Neuron (in vitro differentiated cells): ENCODE measurements around the gene NTPCR.
A peak's percentile ranks its signal among the peaks of the same experiment; 100 is the strongest.

ENCODE experiments used
- H2AFZ ChIP-seq: one replicate; pipeline ENCODE4 v1.6.1; 2013; ENCODE audit warnings: low read depth, mild to moderate bottlenecking, inconsistent platforms, low read length, moderate library complexity
- H3K27me3 ChIP-seq: one replicate; pipeline ENCODE4 v1.6.1; 2013; ENCODE audit warnings: low read length; ENCODE audit not compliant: insufficient read depth
- H3K36me3 ChIP-seq: one replicate; pipeline ENCODE4 v1.6.1; 2013; ENCODE audit warnings: low read length; ENCODE audit not compliant: insufficient read depth
- H3K4me1 ChIP-seq: one replicate; pipeline ENCODE4 v1.6.1; 2013; ENCODE audit warnings: low read length; ENCODE audit not compliant: insufficient read depth
- H3K4me3 ChIP-seq: 2 replicates; pipeline ENCODE4 v1.5.1; 2013; ENCODE audit warnings: mild to moderate bottlenecking, low read length, moderate library complexity
- H3K9me3 ChIP-seq: one replicate; pipeline ENCODE4 v1.6.1; 2013; ENCODE audit warnings: low read length

The NTPCR gene

GRCh38 chr1:232950197-232951176 is at the start of gene NTPCR:
NTPCR (plus strand) TSS chr1:232950611; CDS start chr1:232950711, 100 bp downstream.
- H3K4me3 ChIP-seq = peak within 1 kb of the TSS; percentile 65
- peak within 1 kb of the TSS; percentile 87 for H2AFZ ChIP-seq
- no peaks in the 10 kb centered on the region for H3K36me3 ChIP-seq
- peaks cover 29% of the 10 kb centered on the region for H3K4me1 ChIP-seq
- no peaks in the 10 kb centered on the region for H3K27me3 ChIP-seq
- H3K9me3 ChIP-seq = no peaks in the 10 kb centered on the region

GRCh38 chr1:232900818-232901217 is 49.6 kb upstream of the NTPCR start:
- H3K9me3 ChIP-seq = no peaks in the 10 kb centered on the region
- no peaks in the 10 kb centered on the region for H3K4me1 ChIP-seq
- H2AFZ ChIP-seq = no peak overlapping the region
- H3K36me3 ChIP-seq = no peaks in the 10 kb centered on the region
- no peak overlapping the region for H3K4me3 ChIP-seq
- H3K27me3 ChIP-seq = no peaks in the 10 kb centered on the region

- Histone ChIP-seq H3K4me3 (no peak overlapping the region), H3K27me3 (no peaks in the 10 kb centered on the region), H3K36me3 (no peaks in the 10 kb centered on the region), H2AFZ (no peak overlapping the region), H3K4me1 (no peaks in the 10 kb centered on the region), H3K9me3 (no peaks in the 10 kb centered on the region)
Measured at GRCh38 chr1:232901255-232901654, 49.2 kb upstream of the NTPCR start.

- Histone ChIP-seq H3K36me3 (no peaks in the 10 kb centered on the region), H3K27me3 (no peaks in the 10 kb centered on the region), H3K4me1 (no peaks in the 10 kb centered on the region)
Measured at GRCh38 chr1:232902774-232903350, 47.5 kb upstream of the NTPCR start.

GRCh38 chr1:232904131-232904530 is 46.3 kb upstream of the NTPCR start:
- H3K9me3 ChIP-seq = no peaks in the 10 kb centered on the region
- H3K4me3 ChIP-seq = no peak overlapping the region
- H3K36me3 ChIP-seq = no peaks in the 10 kb centered on the region
- no peaks in the 10 kb centered on the region for H3K27me3 ChIP-seq
- H2AFZ ChIP-seq = no peak overlapping the region
- no peaks in the 10 kb centered on the region for H3K4me1 ChIP-seq

More at GRCh38 chr1:232902774-232903350, 47.5 kb upstream of the NTPCR start:
- Histone ChIP-seq H2AFZ (no peak overlapping the region), H3K4me3 (no peak overlapping the region), H3K9me3 (no peaks in the 10 kb centered on the region)

GRCh38 chr1:232904566-232904965 is 45.8 kb upstream of the NTPCR start:
- Histone ChIP-seq H3K36me3 (no peaks in the 10 kb centered on the region), H3K9me3 (no peaks in the 10 kb centered on the region), H3K4me1 (no peaks in the 10 kb centered on the region), H3K27me3 (no peaks in the 10 kb centered on the region), H3K4me3 (no peak overlapping the region), H2AFZ (no peak overlapping the region)

GRCh38 chr1:232905331-232906034 is 44.9 kb upstream of the NTPCR start:
- no peaks in the 10 kb centered on the region for H3K36me3 ChIP-seq

GRCh38 chr1:232906441-232906840 is 44.0 kb upstream of the NTPCR start:
- Histone ChIP-seq H3K9me3 (no peaks in the 10 kb centered on the region), H3K27me3 (no peaks in the 10 kb centered on the region), H3K36me3 (no peaks in the 10 kb centered on the region), H3K4me3 (no peak overlapping the region), H3K4me1 (no peaks in the 10 kb centered on the region), H2AFZ (no peak overlapping the region)

More at GRCh38 chr1:232905331-232906034, 44.9 kb upstream of the NTPCR start:
- Histone ChIP-seq H3K9me3 (no peaks in the 10 kb centered on the region), H3K4me3 (no peak overlapping the region), H3K27me3 (no peaks in the 10 kb centered on the region), H2AFZ (no peak overlapping the region), H3K4me1 (no peaks in the 10 kb centered on the region)

- H3K9me3 ChIP-seq = no peaks in the 10 kb centered on the region
- no peaks in the 10 kb centered on the region for H3K4me1 ChIP-seq
- H3K36me3 ChIP-seq = no peaks in the 10 kb centered on the region
- no peaks in the 10 kb centered on the region for H3K27me3 ChIP-seq
- no peak overlapping the region for H2AFZ ChIP-seq
- no peak overlapping the region for H3K4me3 ChIP-seq
Measured at GRCh38 chr1:232908831-232909230, 41.6 kb upstream of the NTPCR start.

- Histone ChIP-seq H3K27me3 (no peaks in the 10 kb centered on the region), H2AFZ (no peak overlapping the region), H3K9me3 (no peaks in the 10 kb centered on the region), H3K4me1 (no peaks in the 10 kb centered on the region), H3K4me3 (no peak overlapping the region), H3K36me3 (no peaks in the 10 kb centered on the region)
Measured at GRCh38 chr1:232909752-232910151, 40.7 kb upstream of the NTPCR start.

GRCh38 chr1:232911027-232911599 is 39.3 kb upstream of the NTPCR start:
- Histone ChIP-seq H3K36me3 (no peaks in the 10 kb centered on the region), H3K4me3 (no peak overlapping the region), H3K27me3 (no peaks in the 10 kb centered on the region), H3K9me3 (no peaks in the 10 kb centered on the region), H2AFZ (no peak overlapping the region), H3K4me1 (no peaks in the 10 kb centered on the region)

GRCh38 chr1:232912845-232913580 is 37.4 kb upstream of the NTPCR start:
- Histone ChIP-seq H3K36me3 (no peaks in the 10 kb centered on the region), H3K4me3 (no peak overlapping the region), H3K27me3 (no peaks in the 10 kb centered on the region), H3K9me3 (no peaks in the 10 kb centered on the region), H3K4me1 (no peaks in the 10 kb centered on the region), H2AFZ (no peak overlapping the region)
